Sigmoid colon (tissue), 7 donors: ENCODE data around the gene MRPL37. TPM values are rescaled to one million over a fixed set of nuclear protein-coding genes. Genes with fewer than 3 reads are reported as not detected.

Source experiments
- DNase-seq: peaks from one replicate; pipeline ENCODE4 v3.0.0-alpha.2; 2019
- H3K27ac ChIP-seq, 4 donors: fragments of 200-600 bp; sonication (generic); one replicate each; pipeline ENCODE4 v1.5.1; 2016 to 2019; ENCODE audit warnings: mild to moderate bottlenecking in 1 of 4
- H3K27me3 ChIP-seq, 3 donors: fragments of 200-600 bp; sonication (generic); one replicate each; pipeline ENCODE4 v1.5.1; 2019; ENCODE audit warnings: mild to moderate bottlenecking in 1 of 3
- H3K36me3 ChIP-seq, 4 donors: fragments of 200-600 bp; sonication (generic); one replicate each; pipeline ENCODE4 v1.5.1; 2016 to 2019
- H3K4me1 ChIP-seq, 4 donors: fragments of 200-600 bp; sonication (generic); one replicate each; pipeline ENCODE4 v1.5.1; 2017 to 2019
- H3K4me3 ChIP-seq, 4 donors: fragments of 200-600 bp; sonication (generic); one replicate each; pipeline ENCODE4 v1.5.1; 2017 to 2019; ENCODE audit warnings: mild to moderate bottlenecking in 2 of 4, moderate library complexity in 1 of 4
- H3K9me3 ChIP-seq, 4 donors: fragments of 200-600 bp in 3 of 4; sonication (generic) in 3 of 4; one replicate each; pipeline versions ENCODE4 v1.5.1 to v1.6.1; 2013 to 2019
- CTCF ChIP-seq, 4 experiments: fragments of 450-650 bp in 3 of 4; fragments of 200-600 bp in 1 of 4; IDR thresholded peaks; one replicate each; pipeline ENCODE4 v1.5.1; 2016 to 2019; ENCODE audit warnings: antibody characterized with exemption in 4 of 4, mild to moderate bottlenecking in 3 of 4, moderate library complexity in 2 of 4
- EP300 ChIP-seq, 4 donors: sonication (generic); formaldehyde crosslinking; IDR thresholded peaks; one replicate each; pipeline ENCODE4 v1.6.1; 2017; ENCODE audit warnings: antibody characterized with exemption in 4 of 4
- POLR2A ChIP-seq, 2 donors: fragments of 450-650 bp; IDR thresholded peaks; one replicate each; pipeline ENCODE4 v1.6.1; 2016; ENCODE audit warnings: antibody characterized with exemption in 2 of 2, mild to moderate bottlenecking in 2 of 2, moderate library complexity in 2 of 2
- POLR2AphosphoS5 ChIP-seq, 4 donors: sonication (generic); formaldehyde crosslinking; IDR thresholded peaks; one replicate each; pipeline ENCODE4 v1.6.1; 2017; ENCODE audit warnings: antibody characterized with exemption in 4 of 4
- WGBS, 2 donors: extraction: QIAGEN DNeasy Blood & Tissue Kit; methylation state at CpG; one replicate each; pipeline ENCODE4 v1.1.7; 2013; 5-methylcytosine and 5-hydroxymethylcytosine counted together
- intact Hi-C: fragments of 100-400 bp; cut with DNase I; formaldehyde crosslinking; loops from one replicate; pipeline ENCODE4 v1.15.1; 2023
- polyA plus RNA-seq, 3 donors: library from polyadenylated mRNA; stranded (reverse); fragments of 200-250 nt; gene quantifications; one replicate each; pipeline ENCODE4 v1.2.3, GENCODE V29; 2013
- total RNA-seq, 4 donors: library from RNA; depleted of rRNA; stranded (reverse); fragments of >200 nt; gene quantifications; one replicate each; pipeline ENCODE4 v1.1.0, GENCODE V29; 2016
- donor health status: healthy with polysubstance abuse.
- donor health status: Bipolar disorder and iron deficiency.
- donor health status: healthy.

Gene MRPL37
- total and polyA plus RNA-seq, 7 donors: 40.7 to 80.2 (median 59.2) TPM

- no peaks in the 10 kb centered on the region for H3K9me3 ChIP-seq
- no peaks in the 10 kb centered on the region for H3K27me3 ChIP-seq
- peaks cover 0 to 66% (median 24%) of the 10 kb centered on the region in 4 donors for H3K36me3 ChIP-seq
- intact Hi-C loops: no loop called here
- H3K27ac ChIP-seq: no peak overlapping the region
- no peak for TF ChIP-seq POLR2AphosphoS5 (IDR thresholded peaks at IDR 0.05)
- TF ChIP-seq CTCF (IDR thresholded peaks at IDR 0.05): no peak
- TF ChIP-seq POLR2A (IDR thresholded peaks at IDR 0.05): no peak
- TF ChIP-seq EP300 (IDR thresholded peaks at IDR 0.05): no peak
- H3K4me3 ChIP-seq: no peak overlapping the region
- DNase-seq: no peak
- WGBS, 2 donors: 85 to 88% methylated on average over 6 of the region's 6 CpGs
- peaks cover 0 to 28% (median 13%) of the 10 kb centered on the region in 4 donors for H3K4me1 ChIP-seq
Observed at GRCh38 chr1:54241364-54241763, 41.4 kb downstream of the MRPL37 start.

DNA sequence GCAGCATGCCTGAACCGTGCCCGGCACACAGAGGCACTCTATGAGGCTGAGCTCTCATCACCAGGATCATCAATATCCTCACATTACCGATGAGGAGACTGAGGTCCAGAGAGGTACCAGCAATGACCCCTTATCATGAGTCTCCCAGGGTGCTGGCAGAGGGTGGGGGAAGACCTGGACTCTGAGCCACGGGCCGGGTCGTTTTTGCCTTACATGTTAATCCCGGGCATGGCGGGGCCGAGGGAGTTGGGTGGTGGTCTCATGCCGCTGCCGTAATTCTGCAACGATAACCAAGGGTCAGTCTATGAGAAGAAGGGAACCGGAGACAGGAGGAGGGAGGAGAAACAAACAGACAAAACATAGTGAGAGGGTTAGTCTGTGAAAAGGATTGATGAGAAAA is 43.1 kb downstream of the MRPL37 start:
- H3K27ac ChIP-seq: no peak overlapping the region
- intact Hi-C loops: no loop called here
- DNase-seq: no peak
- H3K36me3 ChIP-seq: peaks cover 0 to 51% (median 19%) of the 10 kb centered on the region in 4 donors
- TF ChIP-seq POLR2AphosphoS5 (IDR thresholded peaks at IDR 0.05): no peak
- no peak for TF ChIP-seq CTCF (IDR thresholded peaks at IDR 0.05)
- no peak for TF ChIP-seq POLR2A (IDR thresholded peaks at IDR 0.05)
- no peak for TF ChIP-seq EP300 (IDR thresholded peaks at IDR 0.05)
- no peaks in the 10 kb centered on the region for H3K9me3 ChIP-seq
- H3K4me3 ChIP-seq: no peak overlapping the region
- H3K27me3 ChIP-seq: no peaks in the 10 kb centered on the region
- peaks cover 0 to 43% (median 15%) of the 10 kb centered on the region in 4 donors for H3K4me1 ChIP-seq
- 94 to 96% methylated on average over 13 of the region's 13 CpGs for WGBS, 2 donors

GRCh38 chr1:54244655-54245054 is 44.7 kb downstream of the MRPL37 start:
- WGBS, 2 donors: 91 to 93% methylated on average over 7 of the region's 7 CpGs
- no peak for DNase-seq
- Histone ChIP-seq H3K27ac (peak overlapping the region in 2 of 4 donors; percentile 57 to 72), H3K9me3 (no peaks in the 10 kb centered on the region), H3K4me1 (peaks cover 0 to 40% (median 12%) of the 10 kb centered on the region in 4 donors), H3K4me3 (no peak overlapping the region), H3K27me3 (no peaks in the 10 kb centered on the region), H3K36me3 (peaks cover 0 to 46% (median 15%) of the 10 kb centered on the region in 4 donors)
- TF ChIP-seq POLR2A (IDR thresholded peaks at IDR 0.05) (no peak), EP300 (IDR thresholded peaks at IDR 0.05) (no peak), CTCF (IDR thresholded peaks at IDR 0.05) (no peak), POLR2AphosphoS5 (IDR thresholded peaks at IDR 0.05) (no peak)
- intact Hi-C loops: no loop called here

DNA sequence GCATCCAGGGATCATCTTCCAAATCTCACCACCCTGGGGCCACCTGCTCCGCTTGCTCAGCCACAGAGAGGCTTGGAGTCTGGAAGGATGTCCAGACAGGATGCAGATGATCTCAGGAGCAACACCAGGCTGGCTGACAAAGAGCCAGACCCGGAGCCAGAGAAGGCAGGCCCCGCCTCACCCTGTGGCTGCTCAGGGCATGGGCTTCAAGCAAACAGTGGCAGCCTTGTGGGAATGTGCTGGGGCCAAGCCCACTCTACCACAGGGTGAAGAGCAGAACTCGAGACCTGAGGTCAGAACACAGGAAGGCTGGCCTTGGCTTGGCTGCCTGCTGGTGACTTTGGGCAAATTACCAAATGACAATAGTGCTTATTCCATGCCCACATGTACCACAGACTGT is 45.5 kb downstream of the MRPL37 start:
- no peak for TF ChIP-seq POLR2AphosphoS5 (IDR thresholded peaks at IDR 0.05)
- TF ChIP-seq POLR2A (IDR thresholded peaks at IDR 0.05): no peak
- no peak for TF ChIP-seq EP300 (IDR thresholded peaks at IDR 0.05)
- TF ChIP-seq CTCF (IDR thresholded peaks at IDR 0.05): no peak
- H3K36me3 ChIP-seq: peaks cover 0 to 49% (median 16%) of the 10 kb centered on the region in 4 donors
- WGBS, 2 donors: 83 to 84% methylated on average over 4 of the region's 4 CpGs

More for the DNA sequence above, 45.5 kb downstream of the MRPL37 start:
- H3K9me3 ChIP-seq: no peaks in the 10 kb centered on the region
- intact Hi-C loops: no loop called here
- no peaks in the 10 kb centered on the region for H3K27me3 ChIP-seq
- H3K4me1 ChIP-seq: peaks cover 0 to 38% (median 11%) of the 10 kb centered on the region in 4 donors
- peak overlapping the region in 2 of 4 donors; percentile 57 to 72 for H3K27ac ChIP-seq
- no peak overlapping the region for H3K4me3 ChIP-seq
- no peak for DNase-seq
